Colon (tissue), 2 donors: Measurements from ENCODE around the gene GNG7.
"Not testable (repeated sequence)": the region's sequence is repeated elsewhere in the genome, so short reads cannot be mapped to it uniquely, and the experiment has no call there.

Source experiments
- FAIRE-seq: peaks from 2 replicates; lab custom pipeline; 2012; peaks lifted over from hg19 to GRCh38; lab: Jason Lieb, UNC
- donor health status: control.
- donor health status: control.

Gene GNG7

DNA sequence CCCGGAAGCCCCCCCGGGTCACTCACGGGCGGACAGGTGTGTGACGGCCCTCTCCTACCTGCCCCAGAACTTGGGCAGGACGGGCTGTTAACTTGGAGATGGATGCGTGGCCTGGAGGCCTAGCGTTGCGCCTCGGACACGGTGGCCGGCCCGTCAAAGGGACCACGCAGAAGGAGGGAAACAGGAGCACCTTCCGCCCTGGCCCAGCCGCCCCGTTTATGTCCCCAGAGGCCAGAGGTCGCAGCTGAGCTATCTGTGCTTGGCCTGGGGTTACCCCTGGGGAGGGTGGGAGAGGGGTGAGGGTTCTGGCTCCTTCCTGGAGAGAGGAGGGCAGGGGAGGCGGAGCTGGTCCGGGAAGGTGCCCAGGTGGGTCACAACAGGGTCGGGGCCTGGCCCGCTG lies 190.9 kb downstream of the GNG7 start:
- no peak for FAIRE-seq

- FAIRE-seq = no peak
These were observed 193.4 kb downstream of the GNG7 start for GRCh38 chr19:2509096-2509495.

DNA sequence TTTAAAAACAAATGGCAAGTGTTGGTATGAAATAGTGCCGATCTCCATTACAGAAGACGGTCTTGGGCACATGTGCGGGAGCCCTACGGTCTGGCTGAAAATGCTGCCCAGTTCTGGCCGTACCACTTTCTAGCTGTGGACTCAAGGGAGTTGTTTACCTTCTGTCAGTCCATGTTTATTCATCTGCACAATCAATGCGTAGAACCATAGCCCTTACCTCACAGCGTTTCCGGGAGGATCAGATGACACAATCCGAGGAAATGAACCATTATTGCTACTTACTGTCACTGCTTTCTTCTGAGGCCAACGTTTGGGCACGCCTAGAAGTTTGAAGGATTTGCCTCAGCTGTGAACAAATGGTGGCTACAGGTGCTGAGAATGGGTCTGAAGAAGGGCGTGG lies 195.4 kb downstream of the GNG7 start:
- FAIRE-seq = no peak

DNA sequence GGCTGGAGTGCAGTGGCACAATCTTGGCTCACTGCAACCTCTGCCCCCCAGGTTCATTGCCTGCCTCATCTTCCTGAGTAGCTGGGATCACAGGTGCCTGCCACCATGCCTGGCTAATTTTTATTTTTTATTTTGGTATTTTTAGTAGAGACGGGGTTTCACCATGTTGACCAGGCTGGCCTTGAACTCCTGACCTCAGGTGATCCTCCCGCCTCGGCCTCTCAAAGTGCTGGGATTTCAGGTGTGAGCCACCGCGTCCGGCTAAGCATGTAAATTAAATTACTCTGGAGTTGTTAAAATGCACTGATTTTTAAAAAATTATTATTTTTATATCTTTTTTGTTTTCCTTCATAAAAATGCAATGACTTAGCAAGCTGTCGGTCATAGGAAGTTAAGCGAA lies 195.8 kb downstream of the GNG7 start:
- FAIRE-seq = not testable (repeated sequence)

DNA sequence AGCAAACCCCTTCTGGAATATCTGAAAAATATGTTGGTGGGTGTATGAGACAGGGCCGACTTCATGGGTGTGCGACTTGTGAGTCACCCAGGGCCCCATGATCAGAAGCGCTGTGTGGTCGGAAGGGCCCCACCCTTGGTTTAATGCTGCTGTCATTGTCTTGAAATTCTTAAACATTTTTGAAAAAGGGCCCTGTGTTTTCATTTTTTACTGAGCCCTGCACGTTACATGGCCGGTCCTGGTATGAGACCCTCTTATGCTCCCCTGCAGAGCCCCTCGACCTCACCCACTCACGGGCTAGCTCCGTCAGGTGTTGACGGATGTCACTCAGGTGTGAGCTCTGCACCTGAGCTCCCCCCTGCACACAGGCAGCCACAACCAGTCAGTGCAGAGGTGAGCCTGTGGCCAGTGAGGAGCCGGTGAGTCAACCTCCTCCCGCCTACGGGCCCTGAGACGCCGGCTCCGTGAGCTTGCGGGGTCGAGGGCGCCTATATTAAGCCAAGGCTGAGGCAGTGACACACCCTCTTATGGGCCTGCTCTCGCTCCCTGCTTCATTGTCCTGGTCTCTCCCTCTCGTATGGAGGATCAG lies 198.9 kb downstream of the GNG7 start:
- FAIRE-seq = no peak

DNA sequence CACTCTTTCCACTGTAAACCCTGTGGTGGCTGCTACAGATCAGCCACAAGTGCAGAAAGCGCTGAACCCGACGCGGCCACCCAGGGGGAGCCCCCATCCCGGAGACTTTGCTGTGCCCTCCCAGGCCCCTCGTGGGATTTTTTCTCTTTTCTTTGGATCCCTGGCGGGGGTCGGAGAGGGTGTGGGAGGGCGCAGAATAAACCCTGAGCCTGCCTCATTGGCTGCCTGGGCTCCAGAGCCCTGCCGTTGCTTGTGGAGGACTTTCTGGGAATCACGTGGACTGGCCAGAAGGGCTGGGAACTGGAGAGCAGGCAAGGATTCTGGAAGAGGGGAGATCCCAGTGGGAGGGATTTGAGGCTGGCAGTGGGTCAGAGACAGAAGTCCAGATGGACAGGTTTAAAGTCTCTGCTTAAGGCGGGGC lies 201.6 kb downstream of the GNG7 start:
- FAIRE-seq = no peak

GRCh38 chr19:2500156-2500555 lies 202.3 kb downstream of the GNG7 start:
- no peak for FAIRE-seq

DNA sequence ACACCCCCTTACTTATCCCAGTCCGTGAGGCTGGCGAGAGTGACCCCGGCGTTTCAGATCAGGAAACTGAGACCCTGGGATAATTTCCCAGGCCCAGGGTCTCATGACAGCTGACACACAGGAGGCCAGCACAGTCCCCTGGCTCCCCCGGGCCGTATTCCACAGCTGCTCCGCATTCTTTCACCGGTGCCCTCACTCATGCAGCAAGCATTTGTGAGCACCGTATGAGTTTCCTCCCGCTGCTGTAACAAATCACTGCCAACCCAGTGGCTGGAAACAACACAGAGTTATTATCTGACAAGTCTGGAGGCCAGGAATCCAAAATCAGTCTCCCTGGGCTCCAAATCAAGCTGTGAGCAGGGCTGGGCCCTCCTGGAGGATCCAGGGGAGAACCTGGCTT lies 205.3 kb downstream of the GNG7 start:
- no peak for FAIRE-seq

GRCh38 chr19:2495651-2496316 lies 206.7 kb downstream of the GNG7 start:
- no peak for FAIRE-seq

DNA sequence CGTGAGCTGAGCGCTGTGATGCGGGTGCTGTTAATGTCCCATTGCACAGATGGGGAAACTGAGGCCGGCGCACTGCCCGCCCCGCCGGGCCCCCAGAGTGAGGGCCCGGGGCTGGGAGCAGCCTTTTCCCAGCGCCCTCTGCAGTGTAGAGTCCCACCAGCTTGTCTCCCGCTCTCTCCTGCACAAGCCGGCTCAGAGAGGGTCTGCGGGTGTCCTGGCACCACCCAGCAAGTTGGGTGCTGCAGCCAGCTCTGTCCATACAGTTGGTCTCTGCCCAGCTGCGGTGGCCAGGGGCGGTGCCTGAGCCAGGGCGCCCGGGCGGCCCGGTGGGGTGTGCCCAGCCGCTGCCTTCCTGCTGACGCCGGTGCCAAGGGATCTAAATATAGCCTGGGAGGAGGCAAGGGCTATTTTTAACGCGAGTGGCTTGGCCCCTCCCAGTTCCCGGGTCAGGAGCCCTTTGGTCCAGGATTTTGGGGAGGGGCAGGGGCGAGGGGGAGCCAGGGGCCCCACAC lies 207.3 kb downstream of the GNG7 start:
- FAIRE-seq = no peak

- no peak for FAIRE-seq
These were observed 207.9 kb downstream of the GNG7 start for GRCh38 chr19:2494447-2495129.

DNA sequence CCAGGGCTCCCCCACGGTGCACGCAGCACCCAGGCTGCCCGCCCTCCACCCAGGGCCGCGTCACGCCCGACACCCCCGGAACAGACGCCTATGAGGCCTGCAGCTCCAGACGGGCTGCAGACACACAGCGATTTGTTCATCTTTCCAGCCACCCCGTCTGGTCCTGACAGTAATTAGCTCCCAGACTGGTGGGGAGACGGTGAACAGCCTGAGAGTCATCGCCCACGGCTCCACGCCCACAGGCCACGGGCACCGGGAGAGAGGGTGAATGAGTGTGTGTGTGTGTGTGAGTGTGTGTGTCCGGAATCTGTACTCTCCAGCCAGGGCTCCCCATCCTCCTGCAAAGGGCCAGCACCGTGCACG lies 208.4 kb downstream of the GNG7 start:
- no peak for FAIRE-seq

DNA sequence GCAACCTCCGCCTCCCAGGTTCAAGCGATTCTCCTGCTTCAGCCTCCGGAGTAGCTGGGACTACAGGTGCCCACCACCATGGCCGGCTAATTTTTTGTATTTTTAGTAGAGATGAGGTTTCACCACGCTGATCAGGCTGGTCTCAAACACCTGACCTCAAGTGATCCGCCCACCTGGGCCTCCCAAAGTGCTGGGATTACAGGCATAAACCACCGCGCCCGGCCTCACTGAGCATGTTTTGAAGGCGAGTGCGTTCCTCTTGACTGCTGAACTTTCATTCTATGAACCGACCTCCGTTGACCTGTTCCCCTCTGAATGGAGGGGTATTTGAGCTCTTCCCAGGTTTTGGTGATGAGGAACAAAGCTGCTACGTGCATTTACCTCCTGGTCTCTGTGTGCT lies 209.0 kb downstream of the GNG7 start:
- not testable (repeated sequence) for FAIRE-seq

DNA sequence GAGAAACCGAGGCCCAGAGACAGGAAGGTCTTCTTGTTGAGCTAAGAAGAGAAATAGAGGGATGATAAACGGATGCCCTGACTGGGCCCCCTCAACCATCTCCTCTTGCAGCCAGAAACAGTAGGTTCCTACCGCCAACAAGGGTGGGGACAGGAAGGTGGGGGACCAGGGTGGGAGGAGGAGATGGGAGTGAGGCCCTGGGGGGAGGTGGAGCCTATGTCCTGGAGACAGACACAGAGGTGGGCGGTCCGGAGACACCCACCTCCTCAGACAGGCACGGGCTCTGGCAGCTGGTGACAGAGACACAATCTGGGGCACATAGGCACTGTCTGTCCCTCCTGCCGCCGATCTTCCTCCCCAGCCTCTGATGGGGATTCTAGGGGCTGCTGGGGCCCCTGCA lies 209.6 kb downstream of the GNG7 start:
- no peak for FAIRE-seq

GRCh38 chr19:2491130-2491801 lies 211.2 kb downstream of the GNG7 start:
- FAIRE-seq = no peak

DNA sequence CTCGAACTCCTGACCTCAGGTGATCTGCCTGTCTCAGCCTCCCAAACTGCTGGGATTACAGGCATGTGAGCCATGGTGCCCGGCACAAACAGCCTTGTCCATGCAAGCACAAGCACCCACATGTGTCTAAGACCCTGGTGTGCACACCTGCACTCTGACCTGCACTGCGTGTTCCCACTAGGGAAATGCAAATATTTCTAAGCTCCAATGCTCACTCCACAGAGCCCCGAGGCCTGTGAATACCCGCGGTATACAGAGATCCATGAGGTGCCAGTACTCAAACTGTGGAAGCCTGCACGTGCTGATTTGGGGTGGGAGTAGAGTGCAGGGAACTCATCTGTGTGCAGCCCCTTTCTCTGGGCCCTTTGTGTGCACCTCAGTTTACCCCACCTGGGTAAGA lies 211.8 kb downstream of the GNG7 start:
- no peak for FAIRE-seq

DNA sequence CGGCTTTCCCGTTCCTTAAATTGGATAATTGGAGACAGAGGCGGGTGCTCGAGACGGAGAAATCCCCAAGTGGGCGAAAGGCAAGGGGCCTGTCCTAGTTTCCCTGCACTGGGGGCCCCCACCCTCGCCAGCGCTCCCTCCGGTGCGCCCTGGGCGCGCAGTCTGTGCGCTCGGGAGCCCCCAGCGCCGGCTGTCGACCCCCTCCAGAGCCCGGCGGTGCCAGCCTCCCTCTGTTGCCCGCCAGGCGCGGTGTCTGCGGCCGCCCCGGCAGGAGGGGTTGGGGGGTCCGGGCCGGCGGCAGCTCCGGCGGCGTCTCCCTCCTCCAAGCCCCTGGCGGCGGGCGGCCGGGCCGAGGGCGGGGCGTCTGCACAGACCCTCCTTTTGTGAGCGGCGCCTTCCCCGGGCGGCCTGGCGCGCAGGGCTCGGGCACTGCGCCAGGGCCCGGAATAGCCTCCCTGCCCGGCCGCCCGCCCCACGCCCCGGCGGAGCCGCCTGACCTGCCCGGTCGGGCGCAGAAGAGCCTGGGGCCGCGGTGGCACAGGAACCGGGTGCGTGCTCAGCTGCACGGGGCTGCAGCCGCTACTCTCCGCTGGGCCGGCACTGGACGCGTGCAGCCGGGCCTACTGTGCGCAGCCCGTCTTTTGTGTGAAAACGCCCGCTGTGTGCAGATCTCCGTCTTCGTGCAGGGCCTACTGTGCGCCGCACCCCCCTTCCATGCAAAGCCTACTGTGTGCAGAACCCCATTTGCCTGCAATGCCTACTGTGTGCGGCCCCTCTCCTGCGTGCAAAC lies 213.4 kb downstream of the GNG7 start:
- FAIRE-seq = no peak

- no peak for FAIRE-seq
These were observed 214.0 kb downstream of the GNG7 start for GRCh38 chr19:2488405-2488941.

- FAIRE-seq = no peak
These were observed 214.7 kb downstream of the GNG7 start for GRCh38 chr19:2487842-2488241.

GRCh38 chr19:2487090-2487489 lies 215.4 kb downstream of the GNG7 start:
- FAIRE-seq = no peak

- no peak for FAIRE-seq
These were observed 217.1 kb downstream of the GNG7 start for GRCh38 chr19:2485428-2485827.
